Neural progenitor cell (in vitro differentiated cells): ENCODE measurements around the gene TWF2.

Source experiments
- EZH2 ChIP-seq: fragments of 200-600 bp; sonication (generic); IDR thresholded peaks from 2 replicates; pipeline ENCODE4 v1.6.1; 2017; ENCODE audit warnings: antibody characterized with exemption, mild to moderate bottlenecking, moderate library complexity
- TF ChIP-seq, protein P1 (sequence below): fragments of 200-600 bp; sonication (generic); IDR thresholded peaks from 2 replicates; pipeline ENCODE4 v1.5.1; 2017; ENCODE audit warnings: antibody characterized with exemption, mild to moderate bottlenecking

DNA sequence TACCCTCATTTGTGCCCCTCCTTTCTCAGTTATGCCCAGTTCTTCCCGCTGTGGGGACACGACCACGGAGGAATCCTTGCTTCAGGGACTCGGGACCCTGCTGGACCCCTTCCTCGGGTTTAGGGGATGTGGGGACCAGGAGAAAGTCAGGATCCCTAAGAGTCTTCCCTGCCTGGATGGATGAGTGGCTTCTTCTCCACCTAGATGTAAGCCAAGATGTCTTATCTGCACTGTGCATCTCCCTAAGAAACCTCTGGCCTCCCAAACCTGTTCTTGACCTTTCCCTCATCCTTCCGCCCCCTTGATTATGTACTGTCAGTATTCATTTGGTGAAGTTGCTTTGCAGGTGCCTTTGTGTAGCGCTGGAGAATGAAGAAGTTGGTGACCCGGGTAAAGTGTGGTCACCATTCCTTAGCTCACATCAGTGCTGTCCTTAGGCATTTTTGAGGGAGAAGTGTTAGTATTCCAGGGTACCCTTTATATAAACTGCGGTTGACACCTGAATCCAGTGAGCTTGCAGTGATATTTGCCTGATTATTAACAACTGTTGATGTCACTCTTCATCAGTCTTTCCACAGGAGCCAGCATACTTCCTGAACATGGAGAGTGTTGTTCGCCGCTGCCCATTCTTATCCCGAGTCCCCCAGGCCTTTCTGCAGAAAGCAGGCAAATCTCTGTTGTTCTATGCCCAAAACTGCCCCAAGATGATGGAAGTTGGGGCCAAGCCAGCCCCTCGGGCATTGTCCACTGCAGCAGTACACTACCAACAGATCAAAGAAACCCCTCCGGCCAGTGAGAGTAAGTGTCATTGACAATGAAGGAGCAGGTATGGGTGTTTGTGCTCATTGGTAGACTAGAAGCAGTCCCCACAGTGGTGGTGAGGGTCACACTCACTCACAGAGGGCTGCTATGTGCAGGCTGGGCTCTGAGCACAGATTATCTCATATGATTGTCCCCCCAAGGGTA is 40.0 kb downstream of the TWF2 start:
- TF ChIP-seq, protein P1, sequence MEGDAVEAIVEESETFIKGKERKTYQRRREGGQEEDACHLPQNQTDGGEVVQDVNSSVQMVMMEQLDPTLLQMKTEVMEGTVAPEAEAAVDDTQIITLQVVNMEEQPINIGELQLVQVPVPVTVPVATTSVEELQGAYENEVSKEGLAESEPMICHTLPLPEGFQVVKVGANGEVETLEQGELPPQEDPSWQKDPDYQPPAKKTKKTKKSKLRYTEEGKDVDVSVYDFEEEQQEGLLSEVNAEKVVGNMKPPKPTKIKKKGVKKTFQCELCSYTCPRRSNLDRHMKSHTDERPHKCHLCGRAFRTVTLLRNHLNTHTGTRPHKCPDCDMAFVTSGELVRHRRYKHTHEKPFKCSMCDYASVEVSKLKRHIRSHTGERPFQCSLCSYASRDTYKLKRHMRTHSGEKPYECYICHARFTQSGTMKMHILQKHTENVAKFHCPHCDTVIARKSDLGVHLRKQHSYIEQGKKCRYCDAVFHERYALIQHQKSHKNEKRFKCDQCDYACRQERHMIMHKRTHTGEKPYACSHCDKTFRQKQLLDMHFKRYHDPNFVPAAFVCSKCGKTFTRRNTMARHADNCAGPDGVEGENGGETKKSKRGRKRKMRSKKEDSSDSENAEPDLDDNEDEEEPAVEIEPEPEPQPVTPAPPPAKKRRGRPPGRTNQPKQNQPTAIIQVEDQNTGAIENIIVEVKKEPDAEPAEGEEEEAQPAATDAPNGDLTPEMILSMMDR: no peak
- TF ChIP-seq EZH2: no peak
